GM13976 (cell line): ENCODE measurements around the gene PCDHGB5.
"Not testable (repeated sequence)": the region's sequence is repeated elsewhere in the genome, so short reads cannot be mapped to it uniquely, and the experiment has no call there.

Experiments
- DNase-seq: peaks from one replicate; pipeline ENCODE4 v3.0.0; 2012; ENCODE audit warnings: low spot score
- in situ Hi-C: fragments of 300-500 bp; cut with MboI; formaldehyde crosslinking; loops from one replicate; pipeline ENCODE4 v1.12.0; 2022; ENCODE audit warnings: low sequenced_read_pairs, mixed read lengths, inconsistent platforms; ENCODE audit not compliant: unreplicated experiment
- TF ChIP-seq, protein P1 (sequence below): IDR thresholded peaks from 2 replicates; pipeline ENCODE4 v1.5.1; 2012; ENCODE audit warnings: borderline replicate concordance, mild to moderate bottlenecking; ENCODE audit not compliant: insufficient read depth; ENCODE audit errors: extremely low read depth, missing control alignments, control extremely low read depth

PCDHGB5 gene

DNA sequence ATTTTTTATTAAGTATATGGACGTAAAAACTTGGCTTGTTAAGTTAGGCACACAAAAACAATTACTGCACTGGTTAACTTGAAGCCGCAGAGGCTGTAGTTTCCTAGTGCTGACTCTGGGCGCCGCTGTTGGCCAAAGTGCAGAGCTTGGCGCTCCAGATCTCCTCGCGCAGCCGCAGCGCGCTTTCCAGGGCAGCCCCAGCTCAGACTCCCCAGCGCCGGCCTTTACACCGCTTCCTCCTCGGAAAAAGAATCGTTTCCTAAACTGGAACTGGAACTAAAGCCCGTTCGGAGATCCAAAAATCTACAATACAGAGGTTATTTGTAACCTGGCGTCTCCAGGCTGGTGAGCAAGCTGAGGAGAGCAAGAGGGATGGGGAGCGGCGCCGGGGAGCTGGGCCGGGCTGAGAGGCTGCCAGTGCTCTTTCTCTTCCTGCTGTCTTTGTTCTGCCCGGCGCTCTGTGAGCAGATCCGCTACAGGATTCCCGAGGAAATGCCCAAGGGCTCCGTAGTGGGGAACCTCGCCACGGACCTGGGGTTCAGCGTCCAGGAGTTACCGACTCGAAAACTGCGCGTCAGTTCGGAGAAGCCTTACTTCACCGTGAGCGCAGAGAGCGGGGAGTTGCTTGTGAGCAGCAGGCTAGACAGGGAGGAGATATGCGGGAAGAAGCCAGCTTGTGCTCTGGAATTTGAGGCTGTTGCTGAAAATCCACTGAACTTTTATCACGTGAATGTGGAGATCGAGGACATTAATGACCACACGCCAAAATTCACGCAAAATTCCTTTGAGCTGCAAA, at the start of gene PCDHGB5:
TSS of gene PCDHGB5 (plus strand) at position 192 of the 796 bp plus-strand sequence. CDS start at position 373, 181 bp downstream.
- peak; percentile 59 for DNase-seq
- in situ Hi-C loops: not testable (repeated sequence)

DNA sequence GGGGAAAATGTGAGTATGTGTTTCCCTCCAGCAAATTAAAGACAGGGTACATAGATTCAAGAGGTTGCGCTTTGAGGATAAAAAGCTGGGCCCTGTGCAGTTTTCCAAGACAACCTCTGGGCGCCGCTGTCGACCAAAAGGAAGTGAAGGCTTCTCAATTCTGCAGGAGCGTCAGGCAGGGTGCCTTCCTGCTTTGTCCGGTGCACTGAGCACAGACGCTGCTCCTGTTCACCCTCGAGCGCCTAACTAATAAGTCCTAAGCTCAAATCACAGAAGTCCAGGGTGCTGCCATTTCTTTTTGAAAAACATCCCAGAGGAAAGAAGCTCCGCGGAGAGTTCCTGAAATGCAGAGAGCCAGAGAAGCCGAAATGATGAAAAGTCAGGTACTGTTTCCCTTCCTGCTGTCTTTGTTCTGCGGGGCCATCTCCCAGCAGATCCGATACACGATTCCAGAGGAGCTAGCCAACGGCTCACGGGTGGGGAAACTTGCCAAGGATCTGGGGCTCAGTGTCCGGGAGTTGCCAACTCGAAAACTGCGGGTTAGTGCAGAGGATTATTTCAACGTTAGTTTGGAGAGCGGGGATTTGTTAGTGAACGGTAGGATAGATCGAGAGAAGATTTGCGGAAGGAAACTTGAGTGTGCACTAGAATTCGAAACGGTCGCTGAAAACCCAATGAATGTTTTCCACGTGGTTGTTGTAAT, 47.7 kb upstream of the PCDHGB5 start, which contains the start of gene PCDHGB1:
TSS of gene PCDHGB1 (plus strand) at position 183 of the 703 bp plus-strand sequence. CDS start at position 345, 162 bp downstream.
- in situ Hi-C loops: no loop called here
- DNase-seq: peak; percentile 76
- TF ChIP-seq, protein P1, sequence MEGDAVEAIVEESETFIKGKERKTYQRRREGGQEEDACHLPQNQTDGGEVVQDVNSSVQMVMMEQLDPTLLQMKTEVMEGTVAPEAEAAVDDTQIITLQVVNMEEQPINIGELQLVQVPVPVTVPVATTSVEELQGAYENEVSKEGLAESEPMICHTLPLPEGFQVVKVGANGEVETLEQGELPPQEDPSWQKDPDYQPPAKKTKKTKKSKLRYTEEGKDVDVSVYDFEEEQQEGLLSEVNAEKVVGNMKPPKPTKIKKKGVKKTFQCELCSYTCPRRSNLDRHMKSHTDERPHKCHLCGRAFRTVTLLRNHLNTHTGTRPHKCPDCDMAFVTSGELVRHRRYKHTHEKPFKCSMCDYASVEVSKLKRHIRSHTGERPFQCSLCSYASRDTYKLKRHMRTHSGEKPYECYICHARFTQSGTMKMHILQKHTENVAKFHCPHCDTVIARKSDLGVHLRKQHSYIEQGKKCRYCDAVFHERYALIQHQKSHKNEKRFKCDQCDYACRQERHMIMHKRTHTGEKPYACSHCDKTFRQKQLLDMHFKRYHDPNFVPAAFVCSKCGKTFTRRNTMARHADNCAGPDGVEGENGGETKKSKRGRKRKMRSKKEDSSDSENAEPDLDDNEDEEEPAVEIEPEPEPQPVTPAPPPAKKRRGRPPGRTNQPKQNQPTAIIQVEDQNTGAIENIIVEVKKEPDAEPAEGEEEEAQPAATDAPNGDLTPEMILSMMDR: peak; percentile 43

More for the DNA sequence above, at the start of gene PCDHGB5:
- TF ChIP-seq, protein P1: peak; percentile 73

DNA sequence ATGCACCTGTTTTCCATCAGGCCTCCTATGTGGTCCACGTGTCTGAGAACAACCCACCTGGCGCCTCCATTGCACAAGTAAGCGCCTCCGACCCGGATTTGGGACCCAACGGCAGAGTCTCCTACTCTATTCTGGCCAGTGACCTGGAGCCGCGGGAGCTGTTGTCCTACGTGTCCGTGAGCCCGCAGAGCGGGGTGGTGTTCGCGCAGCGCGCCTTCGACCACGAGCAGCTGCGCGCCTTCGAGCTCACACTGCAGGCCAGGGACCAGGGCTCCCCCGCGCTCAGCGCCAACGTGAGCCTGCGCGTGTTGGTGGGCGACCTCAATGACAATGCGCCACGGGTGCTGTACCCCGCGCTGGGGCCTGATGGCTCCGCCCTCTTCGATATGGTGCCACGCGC, 46.2 kb upstream of the PCDHGB5 start:
- in situ Hi-C loops: no loop called here
- TF ChIP-seq, protein P1: no peak
- no peak for DNase-seq

DNA sequence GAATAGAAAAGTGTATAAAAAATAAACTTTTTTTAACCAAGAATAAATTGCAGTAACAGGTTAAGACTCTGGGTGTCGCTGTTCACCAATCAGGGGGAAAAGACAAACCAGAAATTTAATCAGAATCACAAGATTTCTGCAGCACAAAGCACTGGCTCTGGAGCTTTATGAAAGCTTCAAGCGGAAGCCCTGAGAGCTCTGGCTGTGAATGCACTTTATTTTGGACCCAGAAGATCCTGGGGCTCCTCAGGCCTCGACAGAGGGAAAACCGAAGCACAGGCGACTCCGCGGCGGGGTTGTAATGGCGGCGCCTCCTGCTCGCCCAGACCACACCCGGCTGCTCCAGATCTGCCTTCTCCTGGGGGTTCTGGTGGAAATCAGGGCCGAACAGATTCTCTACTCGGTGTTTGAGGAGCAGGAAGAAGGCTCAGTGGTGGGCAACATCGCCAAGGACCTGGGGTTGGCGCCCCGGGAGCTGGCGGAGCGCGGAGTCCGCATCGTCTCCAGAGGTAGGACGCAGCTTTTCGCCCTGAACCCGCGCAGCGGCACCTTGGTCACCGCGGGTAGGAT, 42.8 kb upstream of the PCDHGB5 start, which contains the start of gene PCDHGA4:
TSS of gene PCDHGA4 (plus strand) at position 122 of the 570 bp plus-strand sequence. CDS start at position 209, 87 bp downstream.
- TF ChIP-seq, protein P1: no peak
- no peak for DNase-seq
- in situ Hi-C loops: no loop called here

DNA sequence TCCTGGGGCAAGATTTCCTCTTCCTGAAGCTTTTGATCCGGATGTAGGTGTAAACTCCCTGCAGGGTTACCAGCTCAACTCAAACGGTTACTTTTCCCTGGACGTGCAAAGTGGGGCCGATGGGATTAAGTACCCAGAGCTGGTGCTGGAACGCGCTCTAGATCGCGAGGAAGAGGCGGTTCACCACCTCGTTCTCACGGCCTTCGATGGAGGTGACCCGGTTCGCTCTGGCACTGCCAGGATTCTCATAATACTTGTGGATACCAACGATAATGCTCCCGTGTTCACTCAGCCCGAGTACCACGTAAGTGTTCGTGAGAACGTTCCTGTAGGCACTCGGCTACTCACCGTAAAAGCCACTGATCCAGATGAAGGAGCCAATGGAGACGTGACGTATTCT, 42.1 kb upstream of the PCDHGB5 start:
- in situ Hi-C loops: no loop called here
- TF ChIP-seq, protein P1: no peak

DNA sequence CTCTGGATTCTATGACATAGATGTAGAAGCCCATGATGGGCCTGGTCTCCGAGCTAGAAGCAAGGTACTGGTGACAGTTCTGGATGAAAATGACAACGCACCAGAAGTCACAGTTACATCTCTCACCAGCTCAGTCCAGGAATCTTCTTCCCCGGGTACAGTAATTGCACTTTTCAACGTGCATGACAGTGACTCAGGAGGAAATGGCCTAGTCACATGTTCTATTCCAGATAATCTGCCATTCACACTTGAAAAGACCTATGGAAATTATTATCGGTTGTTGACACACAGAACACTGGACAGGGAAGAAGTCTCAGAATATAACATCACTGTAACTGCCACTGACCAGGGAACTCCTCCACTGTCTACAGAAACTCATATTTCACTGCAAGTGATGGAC, 41.6 kb upstream of the PCDHGB5 start:
- TF ChIP-seq, protein P1: no peak
- in situ Hi-C loops: no loop called here
- no peak for DNase-seq

More for the DNA sequence above, 42.1 kb upstream of the PCDHGB5 start:
- no peak for DNase-seq
